Stomach (tissue), 9 donors: ENCODE results near the gene FARSB. TPM values are rescaled to one million over a fixed set of nuclear protein-coding genes. Genes with fewer than 3 reads are reported as not detected.

Source experiments
- DNase-seq, 2 donors: peaks; one replicate each; pipeline versions ENCODE4 v3.0.0 to v3.0.0-alpha.2; 2013 to 2019
- H3K27ac ChIP-seq, 5 donors: fragments of 200-600 bp in 4 of 5; sonication (generic) in 4 of 5; one replicate each; pipeline ENCODE4 v1.5.1; 2013 to 2019; ENCODE audit warnings: mild to moderate bottlenecking in 1 of 5, moderate library complexity in 1 of 5
- H3K27me3 ChIP-seq, 3 donors: fragments of 200-600 bp; sonication (generic); one replicate each; pipeline ENCODE4 v1.5.1; 2017 to 2019; ENCODE audit warnings: mixed run types in 1 of 3
- H3K36me3 ChIP-seq, 4 donors: fragments of 200-600 bp; sonication (generic); 1 replicate in 3 of 4; 2 replicates in 1 of 4; pipeline ENCODE4 v1.5.1; 2016 to 2019
- H3K4me1 ChIP-seq, 4 donors: fragments of 200-600 bp; sonication (generic); one replicate each; pipeline ENCODE4 v1.5.1; 2016 to 2019
- H3K4me3 ChIP-seq, 4 donors: fragments of 200-600 bp; sonication (generic) in 3 of 4; one replicate each; pipeline ENCODE4 v1.5.1; 2016 to 2019; ENCODE audit warnings: mild to moderate bottlenecking in 1 of 4
- H3K9me3 ChIP-seq, 4 donors: fragments of 200-600 bp; sonication (generic); one replicate each; pipeline ENCODE4 v1.5.1; 2016 to 2019
- CTCF ChIP-seq, 7 experiments: fragments of 450-650 bp in 4 of 7; fragments of 200-600 bp in 3 of 7; sonication (generic) in 3 of 7; IDR thresholded peaks; one replicate each; pipeline ENCODE4 v1.5.1; 2016 to 2019; ENCODE audit warnings: antibody characterized with exemption in 7 of 7, control low read depth in 2 of 7, mild to moderate bottlenecking in 1 of 7
- EP300 ChIP-seq: sonication (generic); formaldehyde crosslinking; IDR thresholded peaks from one replicate; pipeline ENCODE4 v1.6.1; 2017; ENCODE audit warnings: antibody characterized with exemption
- POLR2A ChIP-seq, 4 donors: fragments of 450-650 bp; IDR thresholded peaks; one replicate each; pipeline ENCODE4 v1.6.1; 2016; ENCODE audit warnings: antibody characterized with exemption in 4 of 4, control low read depth in 2 of 4, mild to moderate bottlenecking in 1 of 4, moderate library complexity in 1 of 4
- POLR2AphosphoS5 ChIP-seq, 3 donors: sonication (generic); formaldehyde crosslinking; IDR thresholded peaks; one replicate each; pipeline ENCODE4 v1.6.1; 2016; ENCODE audit warnings: antibody characterized with exemption in 3 of 3
- WGBS, 5 donors: extraction: QIAGEN DNeasy Blood & Tissue Kit in 3 of 5; methylation state at CpG; one replicate each; pipeline versions ENCODE4 v1.1.5 to v1.1.7; 2013 to 2018; 5-methylcytosine and 5-hydroxymethylcytosine counted together
- intact Hi-C: fragments of 100-400 bp; cut with DNase I; formaldehyde crosslinking; loops from one replicate; pipeline ENCODE4 v1.15.1; 2023; ENCODE audit warnings: low total_unique reads
- polyA plus RNA-seq, 3 donors: library from polyadenylated mRNA; stranded (reverse); fragments of 200-250 nt; gene quantifications; one replicate each; pipeline ENCODE4 v1.2.3, GENCODE V29; 2013
- total RNA-seq, 5 donors: library from RNA; depleted of rRNA; stranded (reverse); fragments of >200 nt; gene quantifications; one replicate each; pipeline versions ENCODE4 v1.1.0 to v1.2.3, GENCODE V29; 2014 to 2016
- donor health status: healthy with polysubstance abuse.
- donor health status: Bipolar disorder and iron deficiency.
- donor health status: healthy.

Gene FARSB
- total and polyA plus RNA-seq, 8 donors, result 1.4 to 26.3 (median 13.8) TPM

DNA sequence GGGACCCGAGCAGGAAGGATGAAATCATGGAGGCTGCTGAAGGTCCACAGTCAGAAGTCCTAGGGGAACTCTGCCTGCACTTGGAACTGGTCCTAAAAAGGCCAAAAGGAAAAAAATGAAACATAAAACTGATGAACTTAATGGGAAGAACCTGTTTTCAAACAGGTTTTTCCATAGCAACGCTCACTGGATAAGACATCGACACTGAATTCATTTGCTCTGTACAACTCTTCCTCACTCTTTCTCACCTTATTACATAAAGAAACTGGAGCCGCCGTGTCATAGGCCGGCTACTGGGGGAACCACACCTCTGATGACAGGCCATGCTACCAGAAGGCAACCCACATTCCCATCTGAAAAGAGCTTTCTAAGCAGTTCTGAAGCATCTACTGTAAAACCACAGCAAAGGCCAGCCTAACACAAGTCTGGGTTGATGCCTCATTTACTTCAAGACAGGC, 83.6 kb downstream of the FARSB start:
- TF ChIP-seq CTCF (IDR thresholded peaks at IDR 0.05), result no peak
- no peak for TF ChIP-seq POLR2A (IDR thresholded peaks at IDR 0.05)
- TF ChIP-seq POLR2AphosphoS5 (IDR thresholded peaks at IDR 0.05), result no peak
- TF ChIP-seq EP300, result no peak
- intact Hi-C loops, result no loop called here
- Histone ChIP-seq H3K4me1 (peaks cover 10 to 46% (median 21%) of the 10 kb centered on the region in 4 donors), H3K27me3 (no peaks in the 10 kb centered on the region), H3K4me3 (no peak overlapping the region), H3K9me3 (no peaks in the 10 kb centered on the region), H3K27ac (peak overlapping the region in 3 of 5 donors; percentile 9 to 49 (median 46)), H3K36me3 (peaks cover 6 to 44% (median 21%) of the 10 kb centered on the region in 4 donors)
- WGBS, 5 donors, result 64 to 82% (median 68%) methylated on average over 6 of the region's 6 CpGs
- peak in 1 of 2 donors; percentile 40 for DNase-seq

GRCh38 chr2:222569826-222570225, 86.1 kb downstream of the FARSB start:
- intact Hi-C loops, result loop anchor here (10.0 kb wide), 2 partner anchors 255 to 515 kb away; no protein-coding TSS in a partner anchor
- 62 to 96% (median 80%) methylated on average over 1 of the region's 1 CpG for WGBS, 5 donors
- Histone ChIP-seq H3K36me3 (peaks cover 6 to 56% (median 29%) of the 10 kb centered on the region in 4 donors), H3K27me3 (no peaks in the 10 kb centered on the region), H3K4me1 (peaks cover 10 to 37% (median 21%) of the 10 kb centered on the region in 4 donors), H3K27ac (no peak overlapping the region), H3K4me3 (no peak overlapping the region), H3K9me3 (no peaks in the 10 kb centered on the region)
- no peak for DNase-seq
- no peak for TF ChIP-seq EP300
- TF ChIP-seq POLR2AphosphoS5 (IDR thresholded peaks at IDR 0.05), result no peak
- no peak for TF ChIP-seq CTCF (IDR thresholded peaks at IDR 0.05)
- TF ChIP-seq POLR2A (IDR thresholded peaks at IDR 0.05), result no peak

DNA sequence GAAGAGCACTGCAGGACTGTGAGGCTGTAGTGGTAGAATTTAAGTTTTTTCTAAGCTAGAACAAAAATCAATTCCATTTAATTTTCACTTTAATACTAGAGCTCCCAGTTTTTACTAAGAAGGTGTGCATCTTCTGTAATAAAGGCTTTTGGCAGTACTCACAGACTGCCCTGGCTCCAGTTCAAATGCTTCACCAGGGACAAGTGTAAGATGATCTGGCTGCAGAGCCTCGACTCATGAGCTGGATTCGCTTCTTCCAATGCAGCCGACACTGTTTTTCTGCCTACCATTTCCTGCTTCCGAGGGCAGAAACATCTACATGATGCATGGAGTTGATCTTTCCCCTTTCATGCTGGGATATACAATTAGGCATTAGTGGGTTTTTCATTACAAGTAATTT, 87.0 kb downstream of the FARSB start:
- no peak overlapping the region for H3K27ac ChIP-seq
- intact Hi-C loops, result loop anchor here (10.0 kb wide), 2 partner anchors 254 to 514 kb away; no protein-coding TSS in a partner anchor
- no peak overlapping the region for H3K4me3 ChIP-seq
- TF ChIP-seq EP300, result no peak
- no peak for TF ChIP-seq CTCF (IDR thresholded peaks at IDR 0.05)
- TF ChIP-seq POLR2A (IDR thresholded peaks at IDR 0.05), result no peak
- TF ChIP-seq POLR2AphosphoS5 (IDR thresholded peaks at IDR 0.05), result no peak
- H3K4me1 ChIP-seq, result peaks cover 10 to 32% (median 21%) of the 10 kb centered on the region in 4 donors
- H3K27me3 ChIP-seq, result no peaks in the 10 kb centered on the region
- H3K36me3 ChIP-seq, result peaks cover 6 to 56% (median 29%) of the 10 kb centered on the region in 4 donors
- no peaks in the 10 kb centered on the region for H3K9me3 ChIP-seq
- peak in 1 of 2 donors; percentile 23 for DNase-seq
- 54 to 72% (median 66%) methylated on average over 4 of the region's 4 CpGs for WGBS, 5 donors

DNA sequence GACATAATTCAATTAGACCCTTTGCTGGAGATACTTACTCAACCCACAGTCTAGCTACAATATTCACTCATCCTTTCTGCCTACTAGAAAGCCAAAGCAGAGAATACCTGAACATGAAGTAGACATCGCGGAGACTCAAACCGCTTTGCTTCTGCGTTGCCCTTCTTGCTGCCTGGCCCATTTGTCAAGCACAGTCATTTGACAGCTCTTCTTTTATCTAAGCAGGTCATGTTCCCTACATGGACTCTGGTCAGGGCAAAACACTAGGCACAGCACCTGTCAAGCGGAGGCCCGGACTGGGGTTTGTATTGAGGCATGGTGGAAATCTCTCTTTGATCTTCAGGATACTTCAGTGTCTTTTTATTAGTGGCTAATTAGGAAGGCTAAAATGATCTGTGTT, 89.7 kb downstream of the FARSB start:
- H3K36me3 ChIP-seq, result peaks cover 2 to 44% (median 21%) of the 10 kb centered on the region in 4 donors
- no peak overlapping the region for H3K4me3 ChIP-seq
- no peaks in the 10 kb centered on the region for H3K9me3 ChIP-seq
- H3K27ac ChIP-seq, result no peak overlapping the region
- no peak for DNase-seq
- intact Hi-C loops, result loop anchor here (10.0 kb wide), 2 partner anchors 251 to 511 kb away; no protein-coding TSS in a partner anchor
- H3K27me3 ChIP-seq, result no peaks in the 10 kb centered on the region
- WGBS, 5 donors, result 91 to 95% (median 94%) methylated on average over 6 of the region's 6 CpGs
- no peak for TF ChIP-seq POLR2AphosphoS5 (IDR thresholded peaks at IDR 0.05)
- TF ChIP-seq POLR2A (IDR thresholded peaks at IDR 0.05), result no peak
- TF ChIP-seq CTCF (IDR thresholded peaks at IDR 0.05), result no peak
- TF ChIP-seq EP300, result no peak
- H3K4me1 ChIP-seq, result peaks cover 0 to 10% (median 4%) of the 10 kb centered on the region in 4 donors
